Natural killer cell (primary cell): ENCODE measurements around the gene CDKL5. TPM values are rescaled to one million over a fixed set of nuclear protein-coding genes. Genes with fewer than 3 reads are reported as not detected.
"Not testable (repeated sequence)": the region's sequence is repeated elsewhere in the genome, so short reads cannot be mapped to it uniquely, and the experiment has no call there.

Experiments
- ATAC-seq, 3 donors: fragments of 150-1000 bp in 2 of 3; fragments of 200-7000 bp in 1 of 3; cut with Tn5 transposase; 1 replicate in 1 of 3; 2 replicates in 2 of 3; pipeline ENCODE4 v1.10.0; 2021; ENCODE audit warnings: mild to moderate bottlenecking in 2 of 3, moderate library complexity in 2 of 3
- DNase-seq, 2 donors: peaks; one replicate each; pipeline versions ENCODE4 v3.0.0 to v3.0.0-alpha.2; 2013 to 2021; ENCODE audit warnings: mixed read lengths in 1 of 2
- H3K27ac ChIP-seq: one replicate; pipeline ENCODE4 v1.5.1; 2013; ENCODE audit warnings: mild to moderate bottlenecking, low read length
- H3K27me3 ChIP-seq: one replicate; pipeline ENCODE4 v1.6.1; 2013; ENCODE audit warnings: low read length; ENCODE audit not compliant: control insufficient read depth, insufficient read depth
- H3K36me3 ChIP-seq: one replicate; pipeline ENCODE4 v1.6.1; 2013; ENCODE audit warnings: low read length; ENCODE audit not compliant: control insufficient read depth, insufficient read depth
- H3K4me1 ChIP-seq: one replicate; pipeline ENCODE4 v1.6.1; 2013; ENCODE audit warnings: low read length; ENCODE audit not compliant: control insufficient read depth, insufficient read depth
- H3K4me3 ChIP-seq: one replicate; pipeline ENCODE4 v1.5.1; 2013; ENCODE audit warnings: low read length
- H3K9me3 ChIP-seq: one replicate; pipeline ENCODE4 v1.6.1; 2013; ENCODE audit warnings: low read length; ENCODE audit not compliant: control insufficient read depth, insufficient read depth
- H3K27ac Mint-ChIP-seq, 2 donors: one replicate each; pipeline ENCODE4 v1.8.0; 2022; ENCODE audit warnings: mild to moderate bottlenecking in 2 of 2, mixed read lengths in 2 of 2, moderate library complexity in 1 of 2
- H3K27me3 Mint-ChIP-seq, 2 donors: one replicate each; pipeline ENCODE4 v1.8.0; 2022; ENCODE audit warnings: low read depth in 2 of 2, mixed read lengths in 2 of 2
- H3K36me3 Mint-ChIP-seq: one replicate; pipeline ENCODE4 v1.8.0; 2022; ENCODE audit warnings: mixed read lengths
- H3K4me1 Mint-ChIP-seq, 2 donors: one replicate each; pipeline ENCODE4 v1.8.0; 2022; ENCODE audit warnings: mixed read lengths in 2 of 2
- H3K4me3 Mint-ChIP-seq: one replicate; pipeline ENCODE4 v1.8.0; 2022; ENCODE audit warnings: mild to moderate bottlenecking, moderate library complexity, mixed read lengths
- H3K9me3 Mint-ChIP-seq, 2 donors: one replicate each; pipeline ENCODE4 v1.8.0; 2022; ENCODE audit warnings: mixed read lengths in 2 of 2
- CTCF ChIP-seq: fragments of 200-600 bp; IDR thresholded peaks from one replicate; pipeline ENCODE4 v1.8.0; 2022; ENCODE audit warnings: antibody characterized with exemption
- WGBS: methylation state at CpG from one replicate; pipeline ENCODE4 v1.1.7; 2013; ENCODE audit warnings: missing lambda C conversion rate; ENCODE audit not compliant: insufficient coverage; 5-methylcytosine and 5-hydroxymethylcytosine counted together
- intact Hi-C: fragments of 100-400 bp; cut with micrococcal nuclease; formaldehyde crosslinking; loops from one replicate; pipeline ENCODE4 v1.14.2; 2022
- total RNA-seq, 4 donors: library from RNA; stranded (reverse); fragments of 120-200 nt in 1 of 4; gene quantifications; one replicate each; pipeline versions ENCODE4 v1.2.3 to v1.2.4, GENCODE V29; 2013 to 2022

The CDKL5 gene
- total RNA-seq, 3 donors from 2014 or later (not counting 1 experiment from before 2014, with no cell fraction given): 3.4 to 4.3 (median 3.5) TPM

- ATAC-seq (no peak), DNase-seq (no peak)
- intact Hi-C loops: loop anchor here (10.0 kb wide), 1 partner anchor 247 kb away; the partner anchor contains the start of gene RS1
- Histone ChIP-seq H3K36me3 (no peaks in the 10 kb centered on the region), H3K27ac (no peak overlapping the region), H3K4me3 (no peak overlapping the region), H3K9me3 (no peaks in the 10 kb centered on the region), H3K27me3 (no peaks in the 10 kb centered on the region), H3K4me1 (no peaks in the 10 kb centered on the region)
- no peaks in the 10 kb centered on the region for H3K36me3 Mint-ChIP-seq
- H3K27me3 Mint-ChIP-seq: peaks cover 0 to 30% of the 10 kb centered on the region in 2 donors
- no peak overlapping the region for H3K27ac Mint-ChIP-seq
- no peak overlapping the region for H3K4me3 Mint-ChIP-seq
- H3K4me1 Mint-ChIP-seq: peaks cover 16% of the 10 kb centered on the region in 2 donors
- H3K9me3 Mint-ChIP-seq: no peaks in the 10 kb centered on the region
- no peak for TF ChIP-seq CTCF
- WGBS: 98% methylated on average over 4 of the region's 5 CpGs
Measured at GRCh38 chrX:18428006-18428405, 2.6 kb downstream of the CDKL5 start.

- H3K27ac ChIP-seq, intact Hi-C loops, H3K9me3 ChIP-seq, H3K4me1 ChIP-seq, H3K4me3 ChIP-seq, ATAC-seq, H3K27ac Mint-ChIP-seq, DNase-seq, H3K27me3 ChIP-seq, H3K4me3 Mint-ChIP-seq, H3K36me3 Mint-ChIP-seq, H3K36me3 ChIP-seq, H3K4me1 Mint-ChIP-seq, H3K9me3 Mint-ChIP-seq, H3K27me3 Mint-ChIP-seq: not testable (repeated sequence)
- WGBS: 98% methylated on average over 9 of the region's 14 CpGs
Measured at GRCh38 chrX:18433288-18433687, 7.9 kb downstream of the CDKL5 start.

GRCh38 chrX:18434896-18435295 lies 9.5 kb downstream of the CDKL5 start:
- Histone ChIP-seq H3K36me3 (no peaks in the 10 kb centered on the region), H3K27me3 (no peaks in the 10 kb centered on the region), H3K9me3 (no peaks in the 10 kb centered on the region), H3K4me3 (no peak overlapping the region), H3K4me1 (no peaks in the 10 kb centered on the region), H3K27ac (no peak overlapping the region)
- no peak overlapping the region for H3K4me3 Mint-ChIP-seq
- no peak for ATAC-seq
- H3K4me1 Mint-ChIP-seq: peaks cover 0 to 3% of the 10 kb centered on the region in 2 donors
- H3K9me3 Mint-ChIP-seq: no peaks in the 10 kb centered on the region
- no peak overlapping the region for H3K27ac Mint-ChIP-seq
- no peak for TF ChIP-seq CTCF
- H3K27me3 Mint-ChIP-seq: no peaks in the 10 kb centered on the region
- WGBS: 100% methylated on average over 1 of the region's 2 CpGs
- H3K36me3 Mint-ChIP-seq: no peaks in the 10 kb centered on the region
- DNase-seq: no peak
- intact Hi-C loops: no loop called here

- H3K27me3 ChIP-seq: no peaks in the 10 kb centered on the region
- Mint-ChIP-seq H3K9me3 (no peaks in the 10 kb centered on the region), H3K4me3 (no peak overlapping the region), H3K27ac (peak overlapping the region in 1 of 2 donors; percentile 8), H3K36me3 (no peaks in the 10 kb centered on the region), H3K4me1 (peaks cover 0 to 3% of the 10 kb centered on the region in 2 donors), H3K27me3 (no peaks in the 10 kb centered on the region)
- DNase-seq (no peak), ATAC-seq (no peak)
- H3K27ac ChIP-seq: no peak overlapping the region
- TF ChIP-seq CTCF: no peak
- intact Hi-C loops: no loop called here
- 44% methylated on average over 1 of the region's 1 CpG for WGBS
- no peaks in the 10 kb centered on the region for H3K9me3 ChIP-seq
- H3K36me3 ChIP-seq: no peaks in the 10 kb centered on the region
- no peaks in the 10 kb centered on the region for H3K4me1 ChIP-seq
- H3K4me3 ChIP-seq: no peak overlapping the region
Measured at GRCh38 chrX:18436017-18436416, 10.6 kb downstream of the CDKL5 start.
